Mammary epithelial cell (primary cell): Measurements from ENCODE around the gene RNF111.

Experiments used
- CTCF ChIP-seq, 2 donors: IDR thresholded peaks in 1 of 2; conservative IDR thresholded peaks in 1 of 2; 2 replicates each; pipeline ENCODE4 v1.5.1; 2011 to 2012; ENCODE audit warnings: inconsistent platforms in 2 of 2, low read length in 2 of 2, mild to moderate bottlenecking in 2 of 2, control low read depth in 1 of 2, low read depth in 1 of 2; ENCODE audit not compliant: insufficient read depth in 1 of 2; ENCODE audit errors: extremely low read depth in 1 of 2
- EZH2 ChIP-seq: IDR thresholded peaks from 2 replicates; pipeline ENCODE4 v1.6.1; 2012; ENCODE audit warnings: low read length, inconsistent platforms, borderline replicate concordance

- no peak for TF ChIP-seq CTCF (conservative IDR thresholded peaks at IDR 0.05 in 1 of 2, IDR thresholded peaks at IDR 0.05 in 1 of 2; ENCODE audit: extremely low read depth in 1 of 2, insufficient read depth in 1 of 2, low read depth in 1 of 2, low read length in 2 of 2)
- TF ChIP-seq EZH2, result no peak
These were observed 41.0 kb downstream of the RNF111 start for GRCh38 chr15:59028387-59028955.
